ENCODE measurements around the gene DNAJC22.
"Not testable (repeated sequence)": the region's sequence is repeated elsewhere in the genome, so short reads cannot be mapped to it uniquely, and the experiment has no call there.

The DNAJC22 gene

DNA sequence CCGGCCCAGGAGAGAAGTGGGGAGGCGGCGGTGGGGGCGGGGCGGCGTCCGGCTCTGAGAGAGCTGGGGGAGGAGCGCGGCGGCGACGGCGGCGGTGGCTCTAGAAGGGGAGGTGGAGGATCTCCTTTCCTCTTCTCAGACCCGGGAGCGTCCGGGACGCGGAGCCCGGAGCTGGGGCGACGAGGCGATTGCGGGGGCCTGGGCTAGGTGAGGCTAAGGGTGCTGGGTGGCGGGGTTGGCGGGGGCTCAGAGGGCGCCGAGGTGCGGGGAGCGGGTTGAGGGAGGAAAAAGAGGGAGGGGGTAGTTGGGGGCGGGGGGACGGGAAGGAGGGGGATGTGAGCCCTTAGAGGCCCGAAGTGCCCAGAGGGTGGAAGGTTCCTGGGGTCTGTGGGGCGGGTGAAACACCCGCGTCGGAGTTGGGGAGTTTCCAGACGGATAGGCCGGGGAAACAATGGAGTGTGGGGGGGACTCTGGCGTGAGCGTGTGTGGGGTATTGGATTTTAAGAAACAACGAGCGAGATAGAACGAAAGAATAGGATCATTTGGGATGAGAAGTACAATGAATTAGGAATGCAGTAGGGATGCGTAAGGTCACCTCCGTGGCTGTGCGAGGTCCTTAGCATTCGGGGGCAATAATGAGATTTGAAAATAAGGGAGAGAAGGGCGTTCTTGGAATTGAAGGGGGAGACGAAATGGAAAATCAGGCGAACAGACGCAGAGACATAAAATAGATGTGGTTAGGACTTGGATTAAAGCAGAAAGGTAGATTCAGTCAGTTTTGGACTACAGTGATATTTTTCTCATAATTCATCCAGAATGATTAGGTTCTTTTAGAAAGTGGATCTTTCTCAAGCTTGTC is 20.9 kb downstream of the DNAJC22 start, which contains the start of gene SPATS2:
SPATS2 (plus strand) TSS at position 82 of the 859 bp plus-strand sequence. CDS start 93,551 bp downstream, outside the sequence.
- DNase-seq (ENCODE audit: low read depth in 4 of 4, low spot score in 1 of 4) = no peak

DNA sequence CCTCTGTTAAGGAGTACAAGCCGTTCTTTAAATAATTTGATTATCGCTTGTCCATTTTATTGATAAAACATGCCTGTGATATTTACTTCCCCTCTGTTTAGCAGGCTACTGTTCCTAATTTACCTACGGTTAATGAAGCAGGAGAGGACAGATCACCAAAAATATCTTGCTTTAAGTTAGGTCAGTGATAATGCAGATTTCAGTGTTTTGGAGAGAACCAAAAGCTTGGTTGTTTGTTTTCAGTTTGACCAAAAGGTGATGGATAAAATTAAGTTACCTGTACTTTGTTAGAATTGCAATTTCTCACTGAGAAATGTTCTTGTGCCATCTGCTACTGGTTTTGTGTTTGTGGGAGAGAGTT is 21.5 kb downstream of the DNAJC22 start:
- no peak for DNase-seq (ENCODE audit: low read depth in 4 of 4, low spot score in 1 of 4)

DNA sequence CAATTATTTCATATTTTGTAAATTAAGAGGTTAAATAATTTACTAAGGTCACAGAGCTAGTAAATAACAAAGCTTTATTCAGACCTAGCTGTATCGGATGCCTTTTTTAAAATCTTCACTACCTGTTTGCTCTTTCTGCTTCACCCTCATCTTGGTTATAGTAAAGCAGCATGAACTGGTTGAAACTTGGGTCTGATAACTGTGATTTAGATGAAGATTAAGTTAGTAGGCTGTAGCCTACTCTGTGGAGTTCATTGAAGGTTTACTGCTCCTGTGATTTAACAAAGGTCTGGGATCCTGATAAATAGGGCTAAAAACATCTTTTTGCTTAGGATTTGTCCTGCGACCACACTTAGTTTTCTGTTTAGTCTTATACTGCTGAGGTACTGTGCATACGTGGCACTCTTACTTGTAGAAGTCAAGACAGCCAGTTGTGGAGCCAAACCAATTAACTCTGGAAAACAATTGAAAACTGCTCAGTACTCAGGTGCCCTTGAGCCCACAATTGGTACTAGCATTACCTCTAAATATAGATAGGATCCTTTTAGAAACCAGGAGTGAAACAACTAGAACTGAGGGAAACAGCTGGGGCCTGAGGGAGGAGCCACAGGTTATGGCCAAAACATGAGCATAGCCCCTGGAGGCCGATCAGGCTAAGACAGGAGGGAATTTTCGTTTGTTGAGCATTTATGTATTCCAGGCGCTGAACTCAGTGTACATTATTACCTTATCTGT is 22.9 kb downstream of the DNAJC22 start:
- DNase-seq (ENCODE audit: low read depth in 4 of 4, low spot score in 1 of 4) = no peak

DNA sequence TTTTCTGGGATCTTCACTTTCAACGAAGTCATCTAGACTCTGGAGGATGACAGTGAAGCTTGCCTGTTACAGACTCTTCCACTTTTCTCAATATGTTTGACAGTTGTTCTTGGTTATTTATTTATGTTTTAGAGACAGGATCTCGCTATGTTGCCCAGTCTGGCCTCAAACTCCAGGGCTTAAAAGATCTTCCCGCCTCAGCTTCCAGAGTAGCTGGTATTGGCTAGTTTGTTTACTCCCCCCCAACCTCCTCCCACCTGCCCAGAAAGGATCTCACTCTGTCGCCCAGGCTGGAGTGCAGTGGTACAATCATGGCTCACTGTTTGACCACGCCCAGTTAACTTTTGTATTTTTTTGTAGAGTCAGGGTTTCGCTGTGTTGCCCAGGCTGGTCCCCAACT is 23.9 kb downstream of the DNAJC22 start:
- DNase-seq (ENCODE audit: low read depth in 4 of 4, low spot score in 1 of 4) = no peak

DNA sequence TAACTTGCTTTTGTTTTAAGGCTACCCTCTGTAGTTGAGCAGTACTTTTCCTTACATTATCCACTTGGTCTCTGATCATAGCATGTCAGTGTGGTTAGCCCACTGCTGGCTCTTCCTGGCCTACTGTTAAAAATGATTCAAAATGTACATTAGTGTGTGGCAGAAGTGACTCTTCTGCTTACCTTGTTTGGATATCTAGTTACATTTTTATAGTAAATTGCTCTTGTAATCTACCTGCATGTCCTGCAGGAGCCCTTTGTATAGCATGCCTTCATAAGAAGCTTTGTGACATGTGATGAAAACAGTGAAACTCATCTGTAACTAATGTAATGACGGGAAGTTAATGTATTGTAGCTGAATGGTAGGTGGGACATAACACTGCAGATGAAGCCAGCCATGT is 28.7 kb downstream of the DNAJC22 start:
- DNase-seq (ENCODE audit: low read depth in 4 of 4, low spot score in 1 of 4) = no peak

DNA sequence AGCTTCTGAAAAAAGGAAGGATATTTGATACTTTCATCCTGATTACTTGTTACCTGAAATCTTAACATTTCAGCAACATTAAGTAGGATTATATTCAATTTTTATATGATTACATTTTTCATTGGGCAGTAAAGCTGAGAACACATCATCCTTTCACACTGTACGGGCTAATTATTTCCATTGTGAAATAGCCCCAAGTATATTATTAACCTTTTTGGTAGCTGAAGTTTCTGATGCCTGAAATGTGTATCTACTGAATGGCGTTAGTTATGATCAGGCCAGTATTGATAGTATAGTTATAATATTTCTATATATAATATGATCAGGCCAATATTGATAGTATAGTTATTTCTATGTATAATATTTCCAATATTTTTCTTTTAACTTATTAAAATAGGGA is 30.7 kb downstream of the DNAJC22 start:
- no peak for DNase-seq (ENCODE audit: low read depth in 4 of 4, low spot score in 1 of 4)

DNA sequence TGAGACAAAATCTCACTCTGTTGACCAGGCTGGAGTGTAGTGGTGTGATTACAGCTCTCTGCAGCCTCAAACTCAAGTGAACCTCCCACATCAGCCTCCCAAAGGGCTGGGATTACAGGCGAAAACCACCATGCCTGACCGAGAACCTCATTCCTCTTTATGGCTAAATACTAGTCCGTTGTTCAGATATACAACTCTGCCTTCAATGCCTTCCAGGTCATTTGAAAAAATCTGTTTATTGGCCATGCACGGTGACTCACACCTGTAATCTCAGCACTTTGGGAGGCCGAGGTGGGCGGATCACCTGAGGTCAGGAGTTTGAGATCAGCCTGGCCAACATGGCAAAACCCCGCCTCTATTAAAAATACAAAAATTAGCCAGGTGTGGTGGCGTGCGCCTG is 33.5 kb downstream of the DNAJC22 start:
- not testable (repeated sequence) for DNase-seq (ENCODE audit: low read depth in 4 of 4, low spot score in 1 of 4)

DNA sequence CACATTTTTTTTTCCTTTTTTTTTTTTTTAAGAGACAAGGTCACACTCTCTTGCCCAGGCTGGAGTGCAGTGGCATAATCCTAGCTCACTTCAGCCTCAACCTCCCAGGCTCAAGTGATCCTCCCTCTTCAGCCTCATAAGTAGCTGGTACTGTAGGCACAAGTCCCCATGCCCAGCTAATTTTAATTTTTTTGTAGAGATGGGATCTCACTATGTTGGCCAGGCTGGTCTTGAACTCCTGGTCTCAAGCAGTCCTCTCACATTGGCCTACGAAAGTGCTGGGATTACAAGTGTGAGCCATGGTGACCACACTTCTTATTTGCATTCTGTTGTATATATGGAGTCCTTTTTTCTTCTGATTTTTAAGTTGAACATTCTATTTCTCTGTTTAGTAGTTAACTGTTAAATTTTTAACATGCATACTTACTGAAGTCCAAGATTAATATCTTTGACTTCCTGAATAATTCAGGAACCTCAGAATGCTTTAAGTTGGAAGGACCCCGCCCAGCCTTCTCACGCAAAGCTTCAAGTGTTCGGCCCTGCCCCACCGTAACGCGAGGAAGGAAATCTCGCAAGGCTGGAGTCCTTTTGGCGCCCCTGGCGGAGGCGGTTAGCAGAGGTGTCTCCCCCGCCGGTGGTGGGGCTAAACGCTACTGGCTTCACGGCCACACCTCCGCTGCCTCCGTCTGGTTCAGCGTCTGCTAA is 42.1 kb downstream of the DNAJC22 start:
- DNase-seq (ENCODE audit: low read depth in 4 of 4, low spot score in 1 of 4) = peak in 3 of 4 experiments; percentile 27 to 36 (median 32)

DNA sequence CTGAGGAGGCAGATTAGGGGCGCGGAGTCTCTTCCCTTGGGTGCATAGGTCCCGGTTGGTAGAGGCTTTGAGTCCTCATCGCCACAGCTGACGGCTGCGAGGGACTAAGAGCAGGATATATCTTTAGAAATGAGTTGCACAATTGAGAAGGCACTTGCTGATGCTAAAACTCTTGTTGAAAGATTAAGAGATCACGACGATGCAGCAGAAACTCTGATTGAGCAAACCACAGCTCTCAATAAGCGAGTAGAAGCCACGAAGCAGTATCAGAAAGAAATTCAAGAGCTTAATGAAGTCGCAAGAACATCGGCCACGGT is 42.7 kb downstream of the DNAJC22 start:
- DNase-seq (ENCODE audit: low read depth in 4 of 4, low spot score in 1 of 4) = no peak

DNA sequence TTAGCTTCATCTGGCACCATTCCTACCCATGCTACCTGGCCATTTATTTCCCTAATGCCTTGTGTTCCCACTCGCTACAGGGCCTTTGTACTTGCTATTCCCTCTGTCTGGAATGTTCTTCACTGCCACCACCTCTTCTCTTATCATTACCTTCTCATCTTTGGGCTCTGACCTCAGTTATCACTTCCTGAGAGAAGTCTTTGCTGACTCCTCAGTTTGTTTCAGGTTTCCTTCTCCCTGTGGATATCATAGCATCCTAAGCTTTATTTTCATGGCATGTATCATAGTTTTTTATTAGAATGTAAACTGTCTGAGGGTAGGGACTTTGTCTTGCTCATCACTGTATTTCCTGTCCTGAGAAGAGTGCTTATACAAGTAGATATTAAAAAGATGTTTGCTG is 50.3 kb downstream of the DNAJC22 start:
- no peak for DNase-seq (ENCODE audit: low read depth in 4 of 4, low spot score in 1 of 4)

DNA sequence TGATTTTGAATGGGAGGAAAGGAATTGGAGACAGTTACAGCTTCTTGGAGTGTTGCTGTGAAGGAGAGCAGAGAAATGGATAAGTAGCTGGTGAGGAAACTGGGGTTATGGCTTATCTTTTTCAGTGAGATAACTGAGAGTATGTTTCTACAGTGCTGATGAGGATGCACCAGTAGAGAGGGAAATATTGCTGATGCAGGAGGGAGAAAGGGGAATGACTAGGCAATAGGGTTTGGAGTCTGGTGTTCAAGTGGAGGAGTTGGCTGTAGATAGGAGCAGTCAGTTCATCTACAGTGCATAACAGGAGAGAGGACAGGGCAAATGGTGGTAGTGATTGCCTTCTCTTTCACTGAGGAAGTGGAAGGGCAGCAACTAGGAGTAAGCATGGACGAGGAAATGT is 53.6 kb downstream of the DNAJC22 start:
- no peak for DNase-seq (ENCODE audit: low read depth in 4 of 4, low spot score in 1 of 4)
